HT-29 (cell line): Measurements from ENCODE around the gene CRABP1. TPM values are rescaled to one million over a fixed set of nuclear protein-coding genes. Genes with fewer than 3 reads are reported as not detected.

Experiments
- DNase-seq: peaks from one replicate; pipeline ENCODE4 v3.0.0-alpha.2; 2015; ENCODE audit warnings: low spot score
- total RNA-seq: library from RNA; depleted of rRNA; stranded (reverse); fragments of >200 nt; shearing (Covaris generic); gene quantifications from 2 replicates; pipeline ENCODE4 v1.2.3, GENCODE V29; 2014

CRABP1 gene
- total RNA-seq, 1 experiment from 2014 or later = not detected

- DNase-seq = no peak
Observed at GRCh38 chr15:78347586-78348543, 7.7 kb downstream of the CRABP1 start.

DNA sequence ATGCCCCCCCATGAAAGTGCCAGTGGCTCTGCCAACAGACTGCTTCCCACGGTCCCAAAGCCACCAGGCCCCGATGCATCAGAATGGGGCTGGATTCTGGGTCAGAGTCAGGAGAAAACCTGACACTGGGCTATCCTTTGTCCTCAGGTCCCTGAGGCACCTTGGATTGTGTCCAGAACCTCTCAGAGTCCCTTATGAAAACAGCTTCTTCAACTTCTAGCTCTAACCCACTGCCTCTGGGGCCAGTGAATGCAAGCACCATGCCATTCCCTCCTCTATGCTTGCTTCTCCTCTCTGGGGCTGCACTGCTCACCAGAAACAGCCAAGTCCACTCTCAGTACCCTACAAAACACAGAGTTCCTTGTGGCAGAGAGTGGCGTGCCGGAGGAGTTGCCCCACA is 9.9 kb downstream of the CRABP1 start:
- no peak for DNase-seq

GRCh38 chr15:78351539-78351938 is 11.4 kb downstream of the CRABP1 start:
- DNase-seq = no peak

DNA sequence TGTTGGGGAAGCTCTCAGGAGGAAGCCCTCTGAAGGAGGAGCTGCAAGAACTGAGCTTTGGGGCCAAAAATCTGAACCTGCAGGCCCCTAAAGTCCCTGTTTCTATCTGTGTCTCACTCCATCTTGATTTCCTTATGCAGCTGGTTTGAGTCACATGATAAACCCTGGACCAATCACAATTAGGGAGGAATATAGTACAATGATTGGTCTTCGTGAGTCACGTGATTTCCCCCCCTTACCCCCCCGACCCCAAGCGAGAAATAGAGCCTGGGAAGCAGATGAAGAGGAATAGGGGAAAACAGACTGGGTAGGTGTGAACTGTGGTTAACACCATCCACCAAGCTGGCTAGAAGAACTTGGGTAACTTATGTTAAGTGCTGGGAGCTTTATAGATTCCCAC is 12.9 kb downstream of the CRABP1 start:
- peak; percentile 28 for DNase-seq

GRCh38 chr15:78355177-78355576 is 15.0 kb downstream of the CRABP1 start:
- no peak for DNase-seq

DNA sequence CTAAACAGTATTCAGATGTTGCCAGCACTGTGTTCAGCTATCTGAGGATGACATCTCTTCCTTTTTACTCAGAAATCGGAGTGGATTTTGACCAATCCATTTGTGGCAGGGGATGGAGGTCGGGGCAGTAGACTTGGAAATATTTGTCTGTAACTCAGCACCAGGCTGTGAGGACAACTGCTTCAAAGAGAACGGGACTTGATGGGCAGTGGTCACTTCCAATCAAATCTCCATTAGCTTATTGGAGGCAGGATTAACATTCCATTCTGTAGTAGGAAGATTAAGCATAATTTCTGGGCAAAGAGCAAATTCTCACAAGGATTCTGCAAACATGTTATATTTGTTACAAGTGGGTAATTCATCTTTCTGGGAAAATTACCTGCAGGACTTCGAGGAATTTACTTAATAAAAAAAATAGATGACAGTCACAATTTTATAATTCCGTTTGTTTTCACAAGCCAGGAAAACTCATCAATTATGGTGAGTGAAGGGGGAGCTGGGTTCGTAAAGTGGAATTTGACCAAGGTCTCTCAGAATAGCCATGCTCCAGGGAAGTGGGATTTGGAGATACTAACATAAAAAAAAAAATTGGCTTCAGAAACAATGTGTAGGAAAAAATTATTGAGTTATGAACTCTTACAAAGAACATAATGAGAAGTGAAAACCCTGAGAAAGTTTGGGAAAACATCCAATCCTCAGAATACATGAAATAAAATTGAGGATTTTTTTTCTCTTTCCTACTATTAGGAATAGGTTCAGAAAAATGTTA is 18.1 kb downstream of the CRABP1 start:
- DNase-seq = no peak

DNA sequence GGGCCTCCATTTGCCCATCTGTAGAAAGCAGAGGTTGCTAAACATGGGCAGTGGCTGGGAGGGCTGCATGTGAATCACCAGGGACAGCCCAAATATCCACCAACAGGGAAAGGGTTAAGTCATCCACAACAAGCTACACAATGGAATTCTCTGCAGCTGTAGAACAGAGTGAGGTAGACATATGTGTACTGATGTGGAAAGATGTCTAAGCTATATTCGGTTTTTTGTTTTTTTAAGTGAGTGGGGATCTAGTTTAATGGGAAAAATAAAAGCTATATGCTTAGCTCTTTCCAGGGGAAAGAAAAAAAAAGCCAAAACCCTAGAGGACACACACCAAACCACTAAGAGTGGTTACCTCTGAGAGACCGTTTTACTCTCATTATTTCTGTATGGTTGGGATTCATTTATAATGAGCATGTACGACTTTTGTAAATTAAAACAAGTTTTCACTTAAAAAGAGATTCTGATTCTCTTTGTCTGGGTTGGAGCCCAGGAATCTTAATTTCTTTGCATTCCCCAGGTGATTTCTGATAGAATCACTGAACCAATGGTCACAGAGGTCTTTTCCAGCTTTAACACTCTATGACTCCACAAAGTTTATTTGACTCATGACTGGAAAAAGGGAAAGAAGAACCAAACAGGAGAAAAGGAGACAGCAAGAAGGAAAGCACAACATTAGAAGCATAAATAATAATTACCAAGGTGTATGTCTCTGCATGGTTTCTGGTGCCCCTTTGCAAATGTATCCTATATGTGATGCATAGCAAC is 19.1 kb downstream of the CRABP1 start:
- no peak for DNase-seq

DNA sequence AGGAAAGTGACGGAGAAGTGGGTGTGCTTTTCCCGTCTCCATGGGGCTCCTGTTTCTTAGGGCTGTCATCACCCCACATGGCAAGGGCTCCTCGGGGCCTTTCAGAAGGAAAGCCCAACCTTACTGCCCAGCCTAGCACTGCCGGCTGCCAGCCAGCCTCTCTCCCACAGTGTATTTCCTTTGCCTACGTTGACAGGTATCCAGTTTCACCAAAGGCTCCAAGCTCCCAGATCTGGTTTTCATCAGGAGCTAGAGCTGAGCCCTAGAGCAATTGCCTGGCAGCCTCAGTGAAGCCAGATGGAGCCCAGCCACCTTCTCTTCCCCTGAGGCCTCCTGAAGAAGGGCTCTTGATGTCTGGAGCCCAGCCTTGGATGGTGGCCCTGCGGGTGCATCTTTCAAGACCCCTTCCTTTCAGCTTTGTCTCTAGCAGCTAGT is 20.2 kb downstream of the CRABP1 start:
- DNase-seq = no peak

DNA sequence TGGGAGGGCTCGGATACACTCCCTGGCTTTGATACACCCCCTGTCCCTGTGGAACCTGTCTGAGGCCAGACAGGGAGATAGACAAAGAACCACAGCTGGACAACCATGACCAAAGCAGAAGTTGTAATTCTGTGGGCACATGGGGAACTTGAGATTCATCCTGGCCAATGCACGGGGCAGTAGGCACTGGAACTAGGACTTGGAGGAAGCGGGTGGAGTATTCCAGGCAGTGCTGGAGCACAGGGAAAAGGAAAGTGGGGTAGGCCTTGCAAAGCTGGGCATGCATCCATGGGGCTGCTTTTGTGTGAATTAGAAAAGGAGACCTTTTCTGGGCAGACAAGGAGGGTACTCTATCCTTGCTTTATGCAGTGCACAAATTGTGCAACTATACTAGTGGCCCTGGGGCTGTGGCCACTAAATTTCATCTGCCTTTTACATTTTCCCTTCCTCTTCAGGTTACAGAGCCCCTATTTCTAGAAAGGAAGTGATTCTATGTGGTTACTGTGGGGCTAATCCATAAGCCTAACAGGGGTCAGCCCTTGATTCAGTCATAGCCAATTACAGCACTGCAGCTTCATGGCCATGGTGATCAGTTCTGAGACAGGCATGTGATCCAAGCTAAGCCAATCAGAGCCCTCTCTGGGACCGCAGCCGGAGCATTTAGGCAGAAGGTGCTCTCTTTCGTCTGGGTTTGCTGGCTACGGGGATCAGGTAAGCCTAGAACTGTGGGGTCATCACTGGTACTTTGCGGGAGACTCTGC is 21.0 kb downstream of the CRABP1 start:
- DNase-seq = no peak

DNA sequence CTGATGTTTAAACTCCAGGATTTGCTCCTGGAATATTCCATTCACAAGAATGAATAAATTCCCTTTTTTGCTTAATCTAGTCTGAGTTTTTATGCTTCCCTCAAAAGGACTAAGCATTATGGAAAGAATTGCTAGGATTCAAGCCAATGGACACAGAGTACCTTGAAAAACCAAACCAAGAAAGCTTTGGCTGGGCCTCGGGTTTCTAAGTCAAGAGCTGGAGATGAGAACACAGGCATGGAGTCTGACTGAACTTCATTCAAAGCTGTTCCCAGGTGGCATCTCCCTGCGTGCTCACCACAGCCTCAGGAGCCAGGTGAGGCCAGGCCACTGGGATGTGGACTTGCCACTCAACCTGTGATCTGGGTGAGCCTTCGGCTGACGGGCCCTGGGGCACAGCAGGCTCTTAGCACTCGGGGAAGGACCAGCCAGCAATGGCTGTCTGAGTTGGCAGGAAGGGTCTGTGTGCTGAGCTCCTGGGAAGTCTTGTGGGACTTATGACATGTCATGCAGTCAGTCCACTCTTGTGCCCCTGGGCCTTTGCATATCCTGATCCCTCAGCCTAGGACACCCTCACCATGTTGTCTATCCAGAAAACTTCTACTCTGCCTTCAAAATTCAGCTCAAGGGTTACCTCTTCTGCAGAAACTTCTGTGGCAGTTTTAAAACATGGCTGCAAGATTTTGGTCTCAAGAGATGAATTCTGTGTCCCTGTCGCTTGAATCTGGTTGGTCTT is 21.8 kb downstream of the CRABP1 start:
- no peak for DNase-seq

DNA sequence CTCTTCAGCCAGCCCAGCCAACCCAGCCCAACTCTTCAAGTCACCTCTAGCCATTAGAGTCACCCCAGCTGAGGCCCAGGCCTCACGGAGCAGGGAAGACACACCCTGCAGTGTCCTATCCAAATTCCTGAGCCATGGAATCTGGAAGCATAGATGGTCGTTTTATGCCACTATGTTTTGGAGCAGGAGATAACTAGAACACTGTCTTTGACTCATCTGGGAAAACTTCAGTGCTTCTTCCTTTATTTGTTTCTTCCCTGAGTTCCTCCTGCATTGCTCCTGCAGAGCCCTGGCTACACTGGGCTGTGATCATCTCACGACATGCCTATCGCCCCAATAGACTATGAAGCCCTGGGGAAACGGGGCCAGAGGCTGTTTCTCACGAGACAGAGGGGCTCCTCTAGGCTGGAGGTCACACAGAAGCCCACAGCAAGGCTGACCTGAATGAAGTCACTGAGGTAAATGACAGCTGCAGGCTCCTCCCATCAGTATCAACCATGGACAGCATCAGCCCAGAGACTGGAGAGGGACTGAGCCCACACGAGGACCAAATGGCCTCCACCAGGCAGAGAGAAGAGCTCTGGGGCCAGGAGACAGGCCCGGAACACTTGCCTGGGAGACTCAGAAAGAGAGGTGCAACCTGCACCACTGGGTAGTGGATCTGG is 22.7 kb downstream of the CRABP1 start:
- DNase-seq = no peak

DNA sequence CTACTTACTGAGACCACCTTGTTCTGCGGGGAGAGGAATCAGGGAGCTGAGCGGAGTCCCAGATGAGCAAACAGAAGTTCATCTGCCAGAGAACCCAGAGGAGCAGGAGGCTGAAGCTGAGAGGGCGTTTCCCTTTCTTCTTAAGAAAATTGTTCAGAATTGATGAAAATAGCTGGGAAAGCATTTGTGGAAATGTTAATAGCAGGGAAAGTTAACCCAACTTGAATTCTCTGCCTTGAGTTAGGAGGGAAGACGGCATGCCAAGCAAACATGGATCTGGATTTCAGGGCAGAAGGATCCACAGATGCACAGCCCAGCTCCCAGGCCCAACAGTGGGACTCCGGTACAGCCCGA is 23.2 kb downstream of the CRABP1 start:
- DNase-seq = no peak

- no peak for DNase-seq
Observed at GRCh38 chr15:78364233-78364632, 24.1 kb downstream of the CRABP1 start.

DNA sequence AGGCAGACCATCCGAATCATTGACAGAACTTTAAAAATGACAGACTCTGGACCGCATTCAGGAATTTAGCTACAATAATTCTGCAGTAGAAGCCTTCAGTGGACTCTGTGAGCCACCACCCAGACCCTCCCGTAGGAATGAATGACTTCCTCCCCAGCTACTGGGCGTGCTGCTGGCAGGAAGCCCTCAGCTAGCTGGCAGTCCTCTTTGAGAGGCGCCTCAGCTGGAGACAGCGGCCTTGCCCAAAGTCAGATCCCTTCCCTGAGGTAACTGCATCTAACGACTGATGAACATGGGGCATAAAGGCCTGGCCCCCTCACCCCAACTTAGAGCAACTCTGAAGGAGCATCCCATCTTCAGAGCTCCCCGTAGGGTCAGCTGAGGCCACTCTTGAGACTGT is 25.8 kb downstream of the CRABP1 start:
- DNase-seq = no peak

- DNase-seq = no peak
Observed at GRCh38 chr15:78366342-78366741, 26.2 kb downstream of the CRABP1 start.

GRCh38 chr15:78368651-78369050 is 28.5 kb downstream of the CRABP1 start:
- DNase-seq = no peak

DNA sequence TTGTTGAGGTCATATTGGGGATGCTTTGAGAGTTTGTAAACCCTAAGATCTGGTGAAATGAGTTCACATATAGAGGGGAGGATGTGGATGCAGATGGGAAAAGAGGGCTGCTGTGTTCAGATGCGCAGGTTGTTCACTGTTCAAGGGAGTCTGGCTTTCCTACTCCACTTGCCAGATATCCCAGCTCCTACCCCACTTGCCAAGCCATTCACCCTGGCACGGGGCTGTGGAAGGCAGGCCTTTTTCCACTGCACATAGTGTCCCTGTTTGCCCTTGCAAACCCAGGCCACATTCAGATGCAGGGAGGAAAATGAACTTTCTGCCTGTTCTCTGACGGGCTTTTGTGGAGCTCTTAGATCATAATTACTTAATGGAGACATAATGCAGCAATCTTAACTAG is 29.0 kb downstream of the CRABP1 start:
- DNase-seq = no peak

- no peak for DNase-seq
Observed at GRCh38 chr15:78370013-78370412, 29.9 kb downstream of the CRABP1 start.

DNA sequence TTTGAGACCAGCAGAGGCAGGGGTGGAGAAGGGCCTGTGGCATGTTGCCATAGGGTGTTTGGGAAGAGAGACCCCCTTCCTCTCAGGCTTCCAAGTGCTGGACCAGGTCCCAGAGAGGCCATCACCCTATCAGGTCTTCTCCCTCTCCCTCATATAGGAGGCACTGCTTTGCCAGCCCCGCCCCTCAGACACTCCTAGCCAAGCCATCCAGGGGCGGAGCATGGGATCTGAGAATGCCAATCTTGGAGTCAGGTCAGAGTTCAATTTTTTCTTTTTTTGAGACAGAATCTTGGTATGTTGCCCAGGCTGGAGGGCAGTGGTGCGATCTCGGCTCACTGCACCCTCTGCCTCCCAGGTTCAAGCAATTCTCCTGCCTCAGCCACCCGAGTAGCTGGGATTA is 32.7 kb downstream of the CRABP1 start:
- DNase-seq = peak; percentile 83
